Measurements from ENCODE around the gene SLC16A3.

Gene SLC16A3

GRCh38 chr17:82225368-82226029 is 3.3 kb upstream of the SLC16A3 start:
- H3K4me3 ChIP-seq (ENCODE audit: low read length), result no peak overlapping the region
- TF ChIP-seq CTCF (conservative IDR thresholded peaks at IDR 0.05; ENCODE audit: low read length), result no peak
- no peak for DNase-seq (ENCODE audit: low read depth)

DNA sequence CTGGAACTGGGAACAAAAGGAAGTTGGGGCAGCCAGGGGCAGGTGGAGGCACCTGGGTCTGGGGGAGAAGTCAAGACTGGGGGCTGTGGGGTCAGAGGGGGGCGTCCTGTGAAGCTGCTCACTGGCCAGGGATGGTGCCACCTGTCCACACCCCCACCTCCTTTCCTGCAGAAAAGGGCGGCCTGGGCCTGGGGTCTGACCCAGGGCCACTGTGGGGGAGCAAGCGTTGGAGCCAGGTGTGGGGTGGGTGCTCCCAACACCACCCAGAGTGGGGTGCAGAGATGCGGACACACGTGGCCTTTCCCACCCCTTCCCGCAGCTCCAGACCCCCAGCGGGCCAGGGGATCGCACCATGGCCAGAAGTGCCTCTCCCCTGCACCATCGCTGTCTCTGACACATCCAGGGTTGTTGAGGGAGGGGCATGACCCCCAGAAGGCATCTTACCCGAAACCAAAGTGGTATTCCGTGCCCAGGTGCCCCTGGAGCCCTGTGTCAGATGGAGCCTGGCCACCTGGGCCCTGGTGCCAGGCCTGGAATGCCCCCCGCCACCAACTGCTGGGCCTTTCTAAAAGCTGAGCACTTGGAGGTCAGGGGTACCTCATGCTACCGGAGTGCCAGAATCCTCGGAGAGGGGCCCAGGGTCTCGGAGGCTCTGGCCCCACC is 2.6 kb upstream of the SLC16A3 start:
- no peak overlapping the region for H3K4me3 ChIP-seq (ENCODE audit: low read length)
- DNase-seq (ENCODE audit: low read depth), result no peak
- TF ChIP-seq CTCF (conservative IDR thresholded peaks at IDR 0.05; ENCODE audit: low read length), result no peak

DNA sequence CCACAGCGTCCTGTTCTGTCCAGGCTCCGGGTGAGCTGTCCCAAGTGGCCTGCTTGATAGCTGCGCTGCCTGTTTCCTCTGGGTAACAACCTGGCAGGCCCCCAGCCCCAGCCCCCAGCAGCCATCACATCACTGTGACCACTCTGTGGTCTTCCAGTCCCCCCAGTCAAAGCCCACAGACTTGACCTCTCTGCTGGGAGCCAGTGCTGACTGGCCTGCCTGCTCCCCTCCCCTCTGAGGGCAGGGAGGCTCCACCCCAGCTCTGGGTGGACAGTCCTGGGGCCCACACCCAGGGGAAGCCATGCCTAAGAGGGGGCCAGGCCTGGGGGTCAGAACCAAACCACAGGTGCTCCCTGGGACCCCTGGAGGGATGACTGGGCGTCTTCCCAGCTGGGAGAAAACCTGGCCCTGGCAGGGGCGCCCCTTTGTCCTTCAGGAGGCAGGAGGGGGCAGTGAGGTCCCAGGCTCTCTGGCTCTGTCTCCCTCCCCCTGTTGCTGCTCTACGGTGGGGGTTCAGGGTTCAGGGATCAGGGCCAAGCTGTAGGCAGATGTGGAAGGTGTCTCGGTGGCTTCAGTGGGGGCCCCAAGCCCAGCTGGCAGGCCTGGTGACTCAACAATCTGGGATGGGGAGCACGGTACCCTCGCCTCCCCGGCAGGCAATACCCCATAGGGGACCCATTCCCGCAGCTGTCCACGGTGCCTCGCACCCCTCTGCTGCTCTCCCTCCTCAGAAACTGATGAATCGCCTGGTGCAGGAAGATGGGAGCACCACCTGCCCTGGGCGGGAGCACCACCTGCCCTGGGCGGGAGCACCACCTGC is 1.8 kb upstream of the SLC16A3 start:
- DNase-seq (ENCODE audit: low read depth), result no peak
- TF ChIP-seq CTCF (conservative IDR thresholded peaks at IDR 0.05; ENCODE audit: low read length), result no peak

DNA sequence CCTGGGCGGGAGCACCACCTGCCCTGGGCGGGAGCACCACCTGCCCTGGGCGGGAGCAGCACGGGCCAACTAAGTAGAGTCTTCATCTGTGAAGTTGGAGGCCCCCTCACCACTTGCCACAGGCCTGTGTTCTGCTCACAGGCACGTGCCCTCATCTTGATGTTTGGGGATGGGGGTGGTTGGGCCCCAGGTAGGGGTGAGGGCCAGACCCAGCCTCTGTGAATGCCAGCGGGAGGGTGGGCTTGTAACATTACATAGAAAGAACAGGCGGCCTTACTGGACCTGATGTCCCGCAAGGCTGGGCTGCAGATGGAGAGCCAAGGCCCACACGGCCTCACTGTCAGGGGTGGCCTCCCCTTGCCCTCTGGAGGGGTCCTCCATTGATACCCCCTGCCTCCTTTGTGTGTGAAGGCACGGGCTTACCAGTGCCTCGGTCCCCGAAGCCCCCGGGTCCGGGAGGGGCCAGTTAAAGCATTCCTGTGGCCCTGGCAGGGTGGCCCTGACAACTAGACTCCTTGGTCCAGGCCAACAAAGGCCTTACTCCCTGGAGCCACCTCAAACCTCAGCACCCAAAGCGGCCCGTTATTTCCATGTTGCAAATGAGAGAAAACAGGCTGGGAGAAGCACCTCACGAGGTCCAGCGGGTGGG is 1.1 kb upstream of the SLC16A3 start:
- DNase-seq (ENCODE audit: low read depth), result no peak
- no peak overlapping the region for H3K4me3 ChIP-seq (ENCODE audit: low read length)
- TF ChIP-seq CTCF (conservative IDR thresholded peaks at IDR 0.05; ENCODE audit: low read length), result no peak

More for the DNA sequence above, 1.8 kb upstream of the SLC16A3 start:
- no peak overlapping the region for H3K4me3 ChIP-seq (ENCODE audit: low read length)

DNA sequence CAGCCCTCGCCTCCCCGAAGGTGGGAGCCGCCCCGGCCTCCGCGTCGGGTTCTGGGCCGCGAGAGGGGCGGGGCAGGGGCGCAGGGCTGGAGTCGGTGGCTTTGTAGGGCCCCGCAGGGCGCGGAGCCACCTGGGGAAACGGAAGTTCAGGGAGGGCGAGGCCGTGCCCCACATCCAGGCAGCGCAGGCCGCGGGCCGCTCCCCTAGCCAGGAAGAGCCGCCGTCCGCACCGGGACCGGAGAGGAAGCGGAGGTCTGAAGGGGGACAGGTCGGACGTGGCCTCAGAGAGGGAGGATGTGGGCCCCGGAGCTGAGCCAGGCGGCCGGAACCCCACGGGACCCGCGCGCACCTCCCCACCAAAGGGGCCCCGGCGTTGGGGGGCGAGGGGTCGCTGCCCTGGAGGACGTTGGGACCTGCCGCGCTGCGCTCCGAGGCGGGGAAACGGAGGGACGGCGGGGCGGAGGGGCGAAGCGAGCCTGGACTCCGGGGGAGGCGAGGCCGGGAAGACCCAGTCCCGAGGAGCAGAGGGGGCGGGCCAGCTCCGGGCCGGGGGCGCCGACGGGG is 482 bp upstream of the SLC16A3 start:
- no peak for TF ChIP-seq CTCF (conservative IDR thresholded peaks at IDR 0.05; ENCODE audit: low read length)
- peak overlapping the region; percentile 56 for H3K4me3 ChIP-seq (ENCODE audit: low read length)
- DNase-seq (ENCODE audit: low read depth), result no peak

- TF ChIP-seq CTCF (conservative IDR thresholded peaks at IDR 0.05; ENCODE audit: low read length), result no peak
- DNase-seq (ENCODE audit: low read depth), result no peak
- H3K4me3 ChIP-seq (ENCODE audit: low read length), result peak overlapping the region; percentile 94
Observed at GRCh38 chr17:82229698-82230608, 1.1 kb downstream of the SLC16A3 start.

Data from AG10803 (cell line).